HCT116 (cell line): ENCODE measurements around the gene TICAM1. TPM values are rescaled to one million over a fixed set of nuclear protein-coding genes. Genes with fewer than 3 reads are reported as not detected.
"Not testable (repeated sequence)": the region's sequence is repeated elsewhere in the genome, so short reads cannot be mapped to it uniquely, and the experiment has no call there.

Experiments
- ATAC-seq: fragments of 200-7000 bp; cut with Tn5 transposase; 2 replicates; pipeline ENCODE4 v1.9.1; 2020; ENCODE audit warnings: mild to moderate bottlenecking, moderate library complexity
- BruUV-seq: library from RNA; stranded (reverse); fragments of 400-500 nt; replicated peaks from 2 replicates; lab custom pipeline; 2021; lab: Mats Ljungman, UMichigan
- CTCF ChIA-PET: fragments of 300-600 bp; sonication (Branson Sonifier 250); formaldehyde crosslinking; loops from one replicate; lab custom pipeline; 2021; ENCODE audit warnings: antibody characterized with exemption; lab: Charles Lee
- POLR2A ChIA-PET: fragments of 300-600, 350-600 bp; sonication (Branson Sonifier 250); formaldehyde crosslinking; loops from one replicate; lab custom pipeline; 2021; ENCODE audit warnings: antibody characterized with exemption; lab: Charles Lee
- RAD21 ChIA-PET, 2 experiments: fragments of 300-600 bp; sonication (Branson Sonifier 250); formaldehyde crosslinking; loops; one replicate each; lab custom pipeline; 2023; ENCODE audit warnings: low total read pairs in 2 of 2; ENCODE audit not compliant: uncharacterized antibody in 2 of 2, unreplicated experiment in 2 of 2, low non-redundant PET in 1 of 2; lab: Charles Lee
- DNase-seq: peaks from one replicate; pipeline ENCODE4 v3.0.0-alpha.2; 2010; ENCODE audit warnings: low read depth, low spot score
- H2AFZ ChIP-seq: fragments of 200-600 bp; shearing (Covaris generic), sonication (generic); 2 replicates; pipeline ENCODE4 v1.6.1; 2017; ENCODE audit warnings: low read depth, mixed run types, mixed read lengths, antibody characterized with exemption, low read length; ENCODE audit not compliant: poor library complexity, severe bottlenecking
- H3K27ac ChIP-seq: 2 replicates; pipeline ENCODE4 v1.5.1; 2012; ENCODE audit warnings: low read depth, low read length
- H3K27me3 ChIP-seq: fragments of 200-600 bp; sonication (generic); 2 replicates; pipeline ENCODE4 v1.6.1; 2016; ENCODE audit warnings: mixed run types, low read length, mixed read lengths; ENCODE audit not compliant: insufficient read depth
- H3K36me3 ChIP-seq, 2 experiments: fragments of 200-500 bp in 1 of 2; fragments of 200-600 bp in 1 of 2; sonication (Bioruptor generic) in 1 of 2; sonication (generic) in 1 of 2; 2 replicates each; pipeline versions ENCODE4 v1.5.1 to v1.6.1; 2014 to 2016; ENCODE audit warnings: low read length in 2 of 2, inconsistent platforms in 1 of 2, mixed read lengths in 1 of 2, mixed run types in 1 of 2; ENCODE audit not compliant: insufficient read depth in 2 of 2, control insufficient read depth in 1 of 2
- H3K4me1 ChIP-seq, 2 experiments: fragments of 200-600 bp in 1 of 2; sonication (generic) in 1 of 2; 2 replicates each; pipeline versions ENCODE4 v1.5.1 to v1.6.1; 2012 to 2017; ENCODE audit warnings: low read length in 2 of 2, inconsistent platforms in 1 of 2, mild to moderate bottlenecking in 1 of 2, mixed read lengths in 1 of 2, mixed run types in 1 of 2, moderate library complexity in 1 of 2; ENCODE audit not compliant: insufficient read depth in 2 of 2, control insufficient read depth in 1 of 2
- H3K4me2 ChIP-seq: fragments of 200-600 bp; sonication (generic); 2 replicates; pipeline ENCODE4 v1.6.1; 2017; ENCODE audit warnings: mixed run types, low read length, mixed read lengths
- H3K4me3 ChIP-seq, 2 experiments: fragments of 200-600 bp in 1 of 2; sonication (generic) in 1 of 2; replicated peaks in 1 of 2; 2 replicates each; pipeline ENCODE4 v1.5.1; 2011 to 2016; ENCODE audit warnings: low read length in 2 of 2, control low read depth in 1 of 2, low read depth in 1 of 2, mild to moderate bottlenecking in 1 of 2, mixed read lengths in 1 of 2, mixed run types in 1 of 2
- H3K79me2 ChIP-seq: fragments of 200-600 bp; sonication (generic); 2 replicates; pipeline ENCODE4 v1.6.1; 2017; ENCODE audit warnings: mild to moderate bottlenecking, mixed run types, low read length, moderate library complexity, mixed read lengths; ENCODE audit not compliant: insufficient read depth
- H3K9ac ChIP-seq: fragments of 200-600 bp; sonication (generic); 2 replicates; pipeline ENCODE4 v1.6.1; 2016; ENCODE audit warnings: low read length, mixed read lengths
- H3K9me2 ChIP-seq: fragments of 200-600 bp; sonication (generic), shearing (Covaris generic); 2 replicates; pipeline ENCODE4 v1.6.1; 2017; ENCODE audit warnings: mixed run types, mild to moderate bottlenecking, moderate library complexity; ENCODE audit not compliant: insufficient read depth
- H3K9me3 ChIP-seq, 2 experiments: fragments of 200-500 bp in 1 of 2; fragments of 200-600 bp in 1 of 2; sonication (Bioruptor generic) in 1 of 2; sonication (generic) in 1 of 2; 2 replicates each; pipeline ENCODE4 v1.6.1; 2014 to 2017; ENCODE audit warnings: low read length in 2 of 2, mixed read lengths in 2 of 2, inconsistent platforms in 1 of 2, low read depth in 1 of 2, mild to moderate bottlenecking in 1 of 2, mixed run types in 1 of 2, moderate library complexity in 1 of 2; ENCODE audit not compliant: control insufficient read depth in 1 of 2, insufficient read depth in 1 of 2
- H4K20me1 ChIP-seq: fragments of 200-600 bp; sonication (generic), shearing (Covaris generic); 2 replicates; pipeline ENCODE4 v1.6.1; 2017; ENCODE audit warnings: mixed run types, mild to moderate bottlenecking, moderate library complexity; ENCODE audit not compliant: insufficient read depth
- CBX3 ChIP-seq: IDR thresholded peaks from 2 replicates; pipeline ENCODE4 v1.6.1; 2012; ENCODE audit warnings: low read depth
- ELF1 ChIP-seq: IDR thresholded peaks from 2 replicates; pipeline ENCODE4 v1.6.1; 2012; ENCODE audit warnings: low read depth, borderline replicate concordance
- EZH2 ChIP-seq: fragments of 200-600 bp; sonication (generic); IDR thresholded peaks from 2 replicates; pipeline ENCODE4 v1.6.1; 2017; ENCODE audit warnings: antibody characterized with exemption, mixed run types
- EZH2phosphoT487 ChIP-seq: fragments of 200-600 bp; IDR thresholded peaks from 2 replicates; pipeline ENCODE4 v1.6.1; 2018; ENCODE audit warnings: antibody characterized with exemption, borderline replicate concordance
- FOSL1 ChIP-seq: IDR thresholded peaks from 2 replicates; pipeline ENCODE4 v1.6.1; 2012; ENCODE audit warnings: low read depth
- JUND ChIP-seq: IDR thresholded peaks from 2 replicates; pipeline ENCODE4 v1.6.1; 2012
- POLR2AphosphoS5 ChIP-seq: IDR thresholded peaks from 2 replicates; pipeline ENCODE4 v1.6.1; 2011; ENCODE audit warnings: mild to moderate bottlenecking, low read depth, low read length, moderate library complexity
- RAD21 ChIP-seq: IDR thresholded peaks from 2 replicates; pipeline ENCODE4 v1.6.1; 2012; ENCODE audit warnings: low read depth, mild to moderate bottlenecking
- REST ChIP-seq: IDR thresholded peaks from 2 replicates; pipeline ENCODE4 v1.6.1; 2012; ENCODE audit warnings: low read depth
- SIN3A ChIP-seq: IDR thresholded peaks from 2 replicates; pipeline ENCODE4 v1.6.1; 2012; ENCODE audit warnings: low read depth
- SRF ChIP-seq: IDR thresholded peaks from 2 replicates; pipeline ENCODE4 v1.6.1; 2012; ENCODE audit warnings: low read depth
- TCF7L2 ChIP-seq: IDR thresholded peaks from 2 replicates; pipeline ENCODE4 v1.7.0; 2011; ENCODE audit warnings: borderline replicate concordance, inconsistent platforms; ENCODE audit not compliant: insufficient read depth, insufficient read length; ENCODE audit errors: extremely low read depth
- ZFX ChIP-seq: fragments of 450-650 bp; IDR thresholded peaks from 2 replicates; pipeline ENCODE4 v1.6.1; 2017
- ZNF274 ChIP-seq: fragments of 200-500 bp; sonication (Bioruptor generic); IDR thresholded peaks from 2 replicates; pipeline ENCODE4 v1.6.1; 2014; ENCODE audit warnings: mild to moderate bottlenecking, low read depth, low read length, inconsistent platforms
- intact Hi-C: fragments of 100-400 bp; cut with micrococcal nuclease; formaldehyde crosslinking; loops from 2 replicates; pipeline ENCODE4 v1.10.0; 2022
- total RNA-seq: library from RNA; stranded (reverse); gene quantifications from one replicate; pipeline ENCODE4 v1.2.1, GENCODE V29; 2021; ENCODE audit not compliant: unreplicated experiment

Gene TICAM1
- total RNA-seq, 1 experiment from 2014 or later: 28.7 TPM

GRCh38 chr19:4845975-4846374 lies 14.5 kb upstream of the TICAM1 start:
- H3K4me2 ChIP-seq, intact Hi-C loops, H2AFZ ChIP-seq, DNase-seq, ATAC-seq, H3K4me3 ChIP-seq, H3K27ac ChIP-seq, RAD21 ChIA-PET, H3K9me2 ChIP-seq, H3K9me3 ChIP-seq, H3K4me1 ChIP-seq, H3K79me2 ChIP-seq, CTCF ChIA-PET, H3K9ac ChIP-seq, BruUV-seq, POLR2A ChIA-PET, H3K27me3 ChIP-seq, H4K20me1 ChIP-seq: not testable (repeated sequence)
- peaks cover 41 to 56% of the 10 kb centered on the region in 2 experiments; a peak in 3 of 4 replicates for H3K36me3 ChIP-seq

GRCh38 chr19:4844348-4845179 lies 13.1 kb upstream of the TICAM1 start:
- Histone ChIP-seq H3K9me3 (no peaks in the 10 kb centered on the region), H2AFZ (no peak overlapping the region), H3K4me2 (no peak overlapping the region), H3K9ac (no peak overlapping the region), H4K20me1 (no peaks in the 10 kb centered on the region), H3K4me1 (peaks cover 0 to 4% of the 10 kb centered on the region in 2 experiments; a peak in 1 of 4 replicates), H3K27ac (no peak overlapping the region), H3K9me2 (no peaks in the 10 kb centered on the region), H3K36me3 (peaks cover 45 to 59% of the 10 kb centered on the region in 2 experiments; a peak in 3 of 4 replicates), H3K4me3 (no peak overlapping the region), H3K27me3 (no peaks in the 10 kb centered on the region), H3K79me2 (0 out of 2 replicates have a peak, but pooled peaks cover 3% of the 10 kb centered on the region)
- BruUV-seq: no TSS peak
- ChIA-PET POLR2A (no interaction called here), CTCF (no interaction called here), RAD21 (no interaction called here)
- TF ChIP-seq SRF (no peak), SIN3A (no peak), ZNF274 (no peak), CBX3 (no peak), JUND (no peak), REST (no peak), POLR2AphosphoS5 (no peak), EZH2phosphoT487 (no peak), FOSL1 (no peak), ZFX (no peak), RAD21 (no peak), TCF7L2 (no peak), ELF1 (no peak), EZH2 (no peak)
- intact Hi-C loops: no loop called here
- no peak for ATAC-seq
- no peak for DNase-seq
